Neural cell (in vitro differentiated cells): Measurements from ENCODE around the gene RYK. TPM values are rescaled to one million over a fixed set of nuclear protein-coding genes. Genes with fewer than 3 reads are reported as not detected.

Experiments used
- H2AFZ ChIP-seq: fragments of 200-600, 300-800 bp; sonication (generic), shearing (Covaris generic); 2 replicates; pipeline ENCODE4 v1.6.0; 2014; ENCODE audit warnings: low read depth, mild to moderate bottlenecking, antibody characterized with exemption, low read length, moderate library complexity
- H3F3A ChIP-seq: fragments of 200-600 bp; shearing (Covaris generic); 2 replicates; pipeline ENCODE4 v1.6.1; 2016; ENCODE audit warnings: mild to moderate bottlenecking, moderate library complexity, mixed read lengths, antibody characterized with exemption, low read length; ENCODE audit not compliant: insufficient read depth, poor library complexity, severe bottlenecking
- H3K27ac ChIP-seq: fragments of 200-600, 300-800 bp; sonication (generic), shearing (Covaris generic); 2 replicates; pipeline ENCODE4 v1.5.1; 2014; ENCODE audit warnings: mild to moderate bottlenecking, low read length, moderate library complexity
- H3K27me3 ChIP-seq: fragments of 300-800, 200-600 bp; sonication (generic), shearing (Covaris generic); 2 replicates; pipeline ENCODE4 v1.6.0; 2014; ENCODE audit warnings: mild to moderate bottlenecking, low read depth, low read length, moderate library complexity; ENCODE audit not compliant: insufficient read depth
- H3K36me3 ChIP-seq: fragments of 300-800, 200-600 bp; sonication (generic), shearing (Covaris generic); 2 replicates; pipeline ENCODE4 v1.5.1; 2014; ENCODE audit warnings: mild to moderate bottlenecking, antibody characterized with exemption, low read length, moderate library complexity; ENCODE audit not compliant: insufficient read depth
- H3K4me2 ChIP-seq: fragments of 300-800, 200-600 bp; sonication (generic), shearing (Covaris generic); 2 replicates; pipeline ENCODE4 v1.6.0; 2014; ENCODE audit warnings: mild to moderate bottlenecking, low read length
- H3K4me3 ChIP-seq: fragments of 300-800, 200-600 bp; sonication (generic), shearing (Covaris generic); 2 replicates; pipeline ENCODE4 v1.5.1; 2014; ENCODE audit warnings: mild to moderate bottlenecking, low read length, moderate library complexity
- H3K79me2 ChIP-seq: fragments of 200-600 bp; shearing (Covaris generic); replicated peaks from 2 replicates; pipeline ENCODE4 v1.6.0; 2014; ENCODE audit warnings: mild to moderate bottlenecking, low read length, moderate library complexity; ENCODE audit not compliant: insufficient read depth
- H3K9ac ChIP-seq: fragments of 300-800, 200-600 bp; sonication (generic), shearing (Covaris generic); 2 replicates; pipeline ENCODE4 v1.6.1; 2016; ENCODE audit warnings: mild to moderate bottlenecking, low read length, mixed read lengths
- H3K9me2 ChIP-seq: fragments of 200-600 bp; shearing (Covaris generic); 2 replicates; pipeline ENCODE4 v1.6.1; 2016; ENCODE audit warnings: mild to moderate bottlenecking, low read length, mixed read lengths; ENCODE audit not compliant: insufficient read depth
- H3K9me3 ChIP-seq: fragments of 200-600, 300-800 bp; sonication (generic), shearing (Covaris generic); 2 replicates; pipeline ENCODE4 v1.6.1; 2016; ENCODE audit warnings: mild to moderate bottlenecking, mixed run types, low read length, moderate library complexity, mixed read lengths
- H4K20me1 ChIP-seq: fragments of 200-600 bp; shearing (Covaris generic); 2 replicates; pipeline ENCODE4 v1.6.1; 2016; ENCODE audit warnings: mild to moderate bottlenecking, mixed run types; ENCODE audit not compliant: insufficient read depth
- EP300 ChIP-seq: fragments of 450-650 bp; conservative IDR thresholded peaks from 2 replicates; pipeline ENCODE4 v1.6.1; 2014; ENCODE audit warnings: antibody characterized with exemption, mild to moderate bottlenecking, moderate library complexity; ENCODE audit not compliant: poor library complexity, severe bottlenecking
- EZH2 ChIP-seq: fragments of 200-600, 300-800 bp; shearing (Covaris generic), sonication (generic); IDR thresholded peaks from 2 replicates; pipeline ENCODE4 v1.6.1; 2014; ENCODE audit warnings: antibody characterized with exemption, low read length, borderline replicate concordance, mild to moderate bottlenecking; ENCODE audit not compliant: insufficient read depth, poor library complexity, severe bottlenecking
- MXI1 ChIP-seq: fragments of 450-650 bp; conservative IDR thresholded peaks from 2 replicates; pipeline ENCODE4 v1.6.1; 2014; ENCODE audit warnings: antibody characterized with exemption, mild to moderate bottlenecking; ENCODE audit not compliant: poor library complexity, severe bottlenecking
- POLR2AphosphoS5 ChIP-seq: IDR thresholded peaks from 2 replicates; pipeline ENCODE4 v1.6.1; 2012
- RAD21 ChIP-seq: fragments of 450-650 bp; conservative IDR thresholded peaks from 2 replicates; pipeline ENCODE4 v1.6.1; 2014; ENCODE audit warnings: antibody characterized with exemption, mild to moderate bottlenecking, moderate library complexity
- SMC3 ChIP-seq: fragments of 450-650 bp; conservative IDR thresholded peaks from 2 replicates; pipeline ENCODE4 v1.6.1; 2014; ENCODE audit warnings: antibody characterized with exemption, mild to moderate bottlenecking, moderate library complexity; ENCODE audit not compliant: poor library complexity
- TAF1 ChIP-seq: IDR thresholded peaks from 2 replicates; pipeline ENCODE4 v1.6.1; 2012; ENCODE audit warnings: low read depth
- polyA plus RNA-seq: library from polyadenylated mRNA; depleted of rRNA; stranded (reverse); fragments of >200 nt; gene quantifications from 2 replicates; pipeline ENCODE4 v1.2.3, GENCODE V29; 2014
- TF ChIP-seq, protein P1 (sequence below): fragments of 450-650 bp; IDR thresholded peaks from 2 replicates; pipeline ENCODE4 v1.5.1; 2014; ENCODE audit warnings: antibody characterized with exemption, mild to moderate bottlenecking, moderate library complexity; ENCODE audit not compliant: poor library complexity, severe bottlenecking
- TF ChIP-seq, protein P2 (sequence below): IDR thresholded peaks from 2 replicates; pipeline ENCODE4 v1.6.1; 2012; ENCODE audit warnings: borderline replicate concordance

Gene RYK
- polyA plus RNA-seq, 1 donor from 2014 or later = 68.6 TPM

- H3K4me2 ChIP-seq = no peak overlapping the region
- no peaks in the 10 kb centered on the region for H4K20me1 ChIP-seq
These were observed 60.8 kb downstream of the RYK start for GRCh38 chr3:134189849-134190248.

GRCh38 chr3:134186391-134186790, 64.3 kb downstream of the RYK start:
- Histone ChIP-seq H3K36me3 (no peaks in the 10 kb centered on the region), H3F3A (no peaks in the 10 kb centered on the region), H3K4me3 (no peak overlapping the region), H3K9me3 (no peaks in the 10 kb centered on the region), H3K9ac (no peak overlapping the region), H4K20me1 (no peaks in the 10 kb centered on the region), H3K79me2 (no peaks in the 10 kb centered on the region), H2AFZ (no peak overlapping the region), H3K9me2 (no peaks in the 10 kb centered on the region), H3K27me3 (no peaks in the 10 kb centered on the region), H3K27ac (no peak overlapping the region), H3K4me2 (no peak overlapping the region)
- TF ChIP-seq MXI1 (no peak), SMC3 (no peak), EP300 (no peak), POLR2AphosphoS5 (no peak), RAD21 (no peak), EZH2 (no peak), TAF1 (no peak)
- TF ChIP-seq, protein P1, sequence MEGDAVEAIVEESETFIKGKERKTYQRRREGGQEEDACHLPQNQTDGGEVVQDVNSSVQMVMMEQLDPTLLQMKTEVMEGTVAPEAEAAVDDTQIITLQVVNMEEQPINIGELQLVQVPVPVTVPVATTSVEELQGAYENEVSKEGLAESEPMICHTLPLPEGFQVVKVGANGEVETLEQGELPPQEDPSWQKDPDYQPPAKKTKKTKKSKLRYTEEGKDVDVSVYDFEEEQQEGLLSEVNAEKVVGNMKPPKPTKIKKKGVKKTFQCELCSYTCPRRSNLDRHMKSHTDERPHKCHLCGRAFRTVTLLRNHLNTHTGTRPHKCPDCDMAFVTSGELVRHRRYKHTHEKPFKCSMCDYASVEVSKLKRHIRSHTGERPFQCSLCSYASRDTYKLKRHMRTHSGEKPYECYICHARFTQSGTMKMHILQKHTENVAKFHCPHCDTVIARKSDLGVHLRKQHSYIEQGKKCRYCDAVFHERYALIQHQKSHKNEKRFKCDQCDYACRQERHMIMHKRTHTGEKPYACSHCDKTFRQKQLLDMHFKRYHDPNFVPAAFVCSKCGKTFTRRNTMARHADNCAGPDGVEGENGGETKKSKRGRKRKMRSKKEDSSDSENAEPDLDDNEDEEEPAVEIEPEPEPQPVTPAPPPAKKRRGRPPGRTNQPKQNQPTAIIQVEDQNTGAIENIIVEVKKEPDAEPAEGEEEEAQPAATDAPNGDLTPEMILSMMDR = no peak
- TF ChIP-seq, protein P2, sequence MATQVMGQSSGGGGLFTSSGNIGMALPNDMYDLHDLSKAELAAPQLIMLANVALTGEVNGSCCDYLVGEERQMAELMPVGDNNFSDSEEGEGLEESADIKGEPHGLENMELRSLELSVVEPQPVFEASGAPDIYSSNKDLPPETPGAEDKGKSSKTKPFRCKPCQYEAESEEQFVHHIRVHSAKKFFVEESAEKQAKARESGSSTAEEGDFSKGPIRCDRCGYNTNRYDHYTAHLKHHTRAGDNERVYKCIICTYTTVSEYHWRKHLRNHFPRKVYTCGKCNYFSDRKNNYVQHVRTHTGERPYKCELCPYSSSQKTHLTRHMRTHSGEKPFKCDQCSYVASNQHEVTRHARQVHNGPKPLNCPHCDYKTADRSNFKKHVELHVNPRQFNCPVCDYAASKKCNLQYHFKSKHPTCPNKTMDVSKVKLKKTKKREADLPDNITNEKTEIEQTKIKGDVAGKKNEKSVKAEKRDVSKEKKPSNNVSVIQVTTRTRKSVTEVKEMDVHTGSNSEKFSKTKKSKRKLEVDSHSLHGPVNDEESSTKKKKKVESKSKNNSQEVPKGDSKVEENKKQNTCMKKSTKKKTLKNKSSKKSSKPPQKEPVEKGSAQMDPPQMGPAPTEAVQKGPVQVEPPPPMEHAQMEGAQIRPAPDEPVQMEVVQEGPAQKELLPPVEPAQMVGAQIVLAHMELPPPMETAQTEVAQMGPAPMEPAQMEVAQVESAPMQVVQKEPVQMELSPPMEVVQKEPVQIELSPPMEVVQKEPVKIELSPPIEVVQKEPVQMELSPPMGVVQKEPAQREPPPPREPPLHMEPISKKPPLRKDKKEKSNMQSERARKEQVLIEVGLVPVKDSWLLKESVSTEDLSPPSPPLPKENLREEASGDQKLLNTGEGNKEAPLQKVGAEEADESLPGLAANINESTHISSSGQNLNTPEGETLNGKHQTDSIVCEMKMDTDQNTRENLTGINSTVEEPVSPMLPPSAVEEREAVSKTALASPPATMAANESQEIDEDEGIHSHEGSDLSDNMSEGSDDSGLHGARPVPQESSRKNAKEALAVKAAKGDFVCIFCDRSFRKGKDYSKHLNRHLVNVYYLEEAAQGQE = no peak

More at GRCh38 chr3:134189849-134190248, 60.8 kb downstream of the RYK start:
- Histone ChIP-seq H3K36me3 (no peaks in the 10 kb centered on the region), H3K9me3 (no peaks in the 10 kb centered on the region), H3K79me2 (no peaks in the 10 kb centered on the region), H2AFZ (no peak overlapping the region), H3K9ac (no peak overlapping the region), H3K27me3 (no peaks in the 10 kb centered on the region), H3K27ac (no peak overlapping the region), H3F3A (no peaks in the 10 kb centered on the region), H3K9me2 (no peaks in the 10 kb centered on the region), H3K4me3 (no peak overlapping the region)
- TF ChIP-seq, protein P2 = no peak
- no peak for TF ChIP-seq SMC3
